Uterus (tissue), 2 donors: ENCODE results near the gene CD248.

Source experiments
- CTCF ChIP-seq, 4 experiments: fragments of 200-600 bp in 2 of 4; fragments of 450-650 bp in 2 of 4; sonication (generic) in 2 of 4; IDR thresholded peaks; one replicate each; pipeline ENCODE4 v1.5.1; 2016 to 2019; ENCODE audit warnings: antibody characterized with exemption in 4 of 4, mild to moderate bottlenecking in 2 of 4, moderate library complexity in 1 of 4
- POLR2A ChIP-seq, 2 donors: fragments of 450-650 bp; IDR thresholded peaks; one replicate each; pipeline ENCODE4 v1.6.1; 2016; ENCODE audit warnings: antibody characterized with exemption in 2 of 2, mild to moderate bottlenecking in 1 of 2, moderate library complexity in 1 of 2

GRCh38 chr11:66344550-66345315 lies 27.9 kb upstream of the CD248 start, which contains the start of gene BRMS1:
- peak; percentile 21 to 56 (median 32) for TF ChIP-seq CTCF (IDR thresholded peaks at IDR 0.05)
- TF ChIP-seq POLR2A (IDR thresholded peaks at IDR 0.05), result peak; percentile 58 to 74
